ENCODE results near the gene PRKN. TPM values are rescaled to one million over a fixed set of nuclear protein-coding genes. Genes with fewer than 3 reads are reported as not detected.
"Not testable (repeated sequence)": the region's sequence is repeated elsewhere in the genome, so short reads cannot be mapped to it uniquely, and the experiment has no call there.

PRKN gene
- total RNA-seq, 1 donor from 2014 or later: 0.34 TPM

- no peak for DNase-seq
These were observed 787.0 kb downstream of the PRKN start for GRCh38 chr6:161940519-161940918.

- no peak for DNase-seq
These were observed 801.2 kb downstream of the PRKN start for GRCh38 chr6:161926324-161926723.

GRCh38 chr6:161924516-161925116 is 803.0 kb downstream of the PRKN start:
- DNase-seq: peak; percentile 23

GRCh38 chr6:161922631-161923119 is 804.9 kb downstream of the PRKN start:
- peak; percentile 84 for DNase-seq

GRCh38 chr6:161921602-161922395 is 805.8 kb downstream of the PRKN start:
- DNase-seq: peak; percentile 13

GRCh38 chr6:161919691-161920090 is 807.9 kb downstream of the PRKN start:
- no peak for DNase-seq

- no peak for DNase-seq
These were observed 808.8 kb downstream of the PRKN start for GRCh38 chr6:161918628-161919205.

GRCh38 chr6:161918109-161918531 is 809.4 kb downstream of the PRKN start:
- DNase-seq: peak; percentile 24

GRCh38 chr6:161917645-161918044 is 809.9 kb downstream of the PRKN start:
- peak; percentile 7 for DNase-seq

GRCh38 chr6:161915456-161915964 is 812.1 kb downstream of the PRKN start:
- no peak for DNase-seq

- DNase-seq: peak; percentile 33
These were observed 818.7 kb downstream of the PRKN start for GRCh38 chr6:161908872-161909271.

- DNase-seq: no peak
These were observed 821.0 kb downstream of the PRKN start for GRCh38 chr6:161906571-161906970.

- no peak for DNase-seq
These were observed 823.9 kb downstream of the PRKN start for GRCh38 chr6:161903584-161904212.

GRCh38 chr6:161901740-161902426 is 825.7 kb downstream of the PRKN start:
- DNase-seq: no peak

- no peak for DNase-seq
These were observed 833.1 kb downstream of the PRKN start for GRCh38 chr6:161894436-161894835.

- DNase-seq: no peak
These were observed 836.0 kb downstream of the PRKN start for GRCh38 chr6:161891542-161891941.

- DNase-seq: no peak
These were observed 836.7 kb downstream of the PRKN start for GRCh38 chr6:161890832-161891297.

GRCh38 chr6:161890133-161890831 is 837.3 kb downstream of the PRKN start:
- no peak for DNase-seq

GRCh38 chr6:161889324-161889723 is 838.2 kb downstream of the PRKN start:
- no peak for DNase-seq

- DNase-seq: not testable (repeated sequence)
These were observed 841.0 kb downstream of the PRKN start for GRCh38 chr6:161886545-161886944.

GRCh38 chr6:161884782-161885181 is 842.8 kb downstream of the PRKN start:
- DNase-seq: no peak
